GM12878 (cell line): Measurements from ENCODE around the gene ACCSL. TPM values are rescaled to one million over a fixed set of nuclear protein-coding genes. Genes with fewer than 3 reads are reported as not detected.

Experiments used
- ATAC-seq: fragments of 200-7000 bp; cut with Tn5 transposase; 3 replicates; pipeline ENCODE4 v1.9.1; 2020; ENCODE audit warnings: mild to moderate bottlenecking, moderate library complexity
- BruUV-seq: library from RNA; stranded (reverse); fragments of 400-500 nt; replicated peaks from 2 replicates; lab custom pipeline; 2021; lab: Mats Ljungman, UMichigan
- CTCF ChIA-PET: fragments of 300-600 bp; sonication (Branson Sonifier 250); formaldehyde crosslinking; extraction: SDS; loops from one replicate; lab custom pipeline; 2021; ENCODE audit warnings: inconsistent platforms; lab: Yijun Ruan, JAX
- POLR2A ChIA-PET: fragments of 350-600 bp; formaldehyde crosslinking; extraction: SDS; loops from one replicate; lab custom pipeline; 2021; ENCODE audit warnings: inconsistent platforms; lab: Charles Lee
- RAD21 ChIA-PET: fragments of 300-600 bp; sonication (Branson Sonifier 250); formaldehyde crosslinking; loops from one replicate; lab custom pipeline; 2023; ENCODE audit warnings: antibody characterized with exemption; ENCODE audit not compliant: unreplicated experiment; lab: Charles Lee
- SMC1A ChIA-PET: fragments of 300-600 bp; sonication (Branson Sonifier 250); formaldehyde crosslinking; loops from one replicate; lab custom pipeline; 2023; ENCODE audit not compliant: unreplicated experiment, uncharacterized antibody; lab: Charles Lee
- DNase-seq: peaks from one replicate; pipeline ENCODE4 v3.0.0-alpha.2; 2011; ENCODE audit warnings: low read depth, low spot score
- FAIRE-seq: peaks from 3 replicates; lab custom pipeline; 2011; peaks lifted over from hg19 to GRCh38; lab: Jason Lieb, UNC
- H2AFZ ChIP-seq: 2 replicates; pipeline ENCODE4 v1.6.0; 2011; ENCODE audit warnings: low read depth, low read length, control low read depth; ENCODE audit not compliant: control insufficient read depth
- H3K27ac ChIP-seq: 2 replicates; pipeline ENCODE4 v1.5.1; 2011; ENCODE audit warnings: control low read depth; ENCODE audit not compliant: control insufficient read depth, insufficient read depth
- H3K27me3 ChIP-seq, 2 experiments: replicated peaks in 1 of 2; 2 replicates each; pipeline versions ENCODE4 v1.6.0 to v1.6.1; 2011; ENCODE audit warnings: low read length in 1 of 2; ENCODE audit not compliant: control insufficient read depth in 2 of 2, insufficient read depth in 2 of 2
- H3K36me3 ChIP-seq, 2 experiments: 2 replicates each; pipeline ENCODE4 v1.5.1; 2011; ENCODE audit warnings: low read length in 1 of 2; ENCODE audit not compliant: control insufficient read depth in 2 of 2, insufficient read depth in 2 of 2
- H3K4me1 ChIP-seq: 2 replicates; pipeline ENCODE4 v1.6.1; 2011; ENCODE audit warnings: mild to moderate bottlenecking, low read length, moderate library complexity, mixed read lengths; ENCODE audit not compliant: control insufficient read depth, insufficient read depth
- H3K4me2 ChIP-seq: 2 replicates; pipeline ENCODE4 v1.6.0; 2011; ENCODE audit warnings: control low read depth; ENCODE audit not compliant: control insufficient read depth, insufficient read depth
- H3K4me3 ChIP-seq: fragments of 200-600 bp; sonication (generic); 2 replicates; pipeline ENCODE4 v1.5.1; 2016
- H3K79me2 ChIP-seq: 2 replicates; pipeline ENCODE4 v1.6.0; 2011; ENCODE audit warnings: low read length; ENCODE audit not compliant: control insufficient read depth, insufficient read depth
- H3K9ac ChIP-seq: 2 replicates; pipeline ENCODE4 v1.8.0; 2011; ENCODE audit warnings: low read length, control low read depth, mixed read lengths; ENCODE audit not compliant: control insufficient read depth, insufficient read depth
- H3K9me3 ChIP-seq: replicated peaks from 3 replicates; pipeline ENCODE4 v1.5.1; 2011; ENCODE audit warnings: mild to moderate bottlenecking, low read length; ENCODE audit not compliant: control insufficient read depth, insufficient read depth
- H4K20me1 ChIP-seq: 2 replicates; pipeline ENCODE4 v1.6.0; 2011; ENCODE audit not compliant: control insufficient read depth, insufficient read depth
- CREM ChIP-seq: IDR thresholded peaks from 2 replicates; pipeline ENCODE4 v1.6.1; 2014; ENCODE audit warnings: antibody characterized with exemption, low read depth
- FOXM1 ChIP-seq: IDR thresholded peaks from 2 replicates; pipeline ENCODE4 v1.6.1; 2012; ENCODE audit warnings: low read depth, mild to moderate bottlenecking, inconsistent platforms, low read length, moderate library complexity
- KDM1A ChIP-seq: fragments of 200-600 bp; sonication (generic); IDR thresholded peaks from 2 replicates; pipeline ENCODE4 v1.6.1; 2016; ENCODE audit warnings: borderline replicate concordance
- MYC ChIP-seq: IDR thresholded peaks from 2 replicates; pipeline ENCODE4 v1.6.1; 2011; ENCODE audit warnings: mild to moderate bottlenecking, low read length, moderate library complexity, inconsistent platforms; ENCODE audit not compliant: insufficient read depth, insufficient replicate concordance, insufficient read length, severe bottlenecking
- NKRF ChIP-seq: fragments of 450-650 bp; conservative IDR thresholded peaks from 2 replicates; pipeline ENCODE4 v1.6.1; 2017; ENCODE audit warnings: mild to moderate bottlenecking, moderate library complexity
- NR2C2 ChIP-seq: IDR thresholded peaks from 2 replicates; pipeline ENCODE4 v1.6.1; 2011; ENCODE audit warnings: borderline replicate concordance, low read depth; ENCODE audit not compliant: control insufficient read depth, insufficient read length
- RCOR1 ChIP-seq: conservative IDR thresholded peaks from 2 replicates; pipeline ENCODE4 v1.6.1; 2012; ENCODE audit warnings: low read depth, low read length, improper control_type of control experiment
- STAT1 ChIP-seq: fragments of 450-650 bp; conservative IDR thresholded peaks from 2 replicates; pipeline ENCODE4 v1.6.1; 2014; ENCODE audit warnings: antibody characterized with exemption, mild to moderate bottlenecking
- in situ Hi-C: fragments of 300-500 bp; cut with MboI; formaldehyde crosslinking; loops from 9 replicates; pipeline ENCODE4 v1.14.3; 2018; ENCODE audit warnings: mixed read lengths
- intact Hi-C: fragments of 100-400 bp; cut with micrococcal nuclease; formaldehyde crosslinking; loops from one replicate; pipeline ENCODE4 v1.14.2; 2022; ENCODE audit not compliant: unreplicated experiment
- polyA plus RNA-seq, 11 experiments: library from polyadenylated mRNA; depleted of rRNA in 4 of 11; unstranded in 6 of 11; stranded (reverse) in 5 of 11; fragments of >200 nt; fragmentation: Nextera tagmentation in 4 of 11; fragmentation: Illumina TruSeq in 1 of 11; extraction: Ambion mirVana in 4 of 11; extraction: Trizol in 1 of 11; gene quantifications; 1 replicate in 1 of 11; 2 replicates in 10 of 11; pipeline versions ENCODE4 v1.2.1 to v1.2.3, GENCODE V29; 2011 to 2016; ENCODE audit warnings: inconsistent platforms in 2 of 11, missing spikeins in 2 of 11, low read depth in 1 of 11
- total RNA-seq, 4 experiments: library from RNA; depleted of rRNA in 3 of 4; stranded (reverse); fragments of >200 nt in 3 of 4; fragmentation: Illumina TruSeq in 1 of 4; extraction: Trizol in 1 of 4; gene quantifications; 2 replicates each; pipeline versions ENCODE4 v1.2.1 to v1.2.3, GENCODE V29; 2013 to 2021
- TF ChIP-seq, protein P1 (sequence below): fragments of 450-650 bp; formaldehyde crosslinking; IDR thresholded peaks from 2 replicates; pipeline ENCODE4 v1.4.0; 2022; ENCODE audit warnings: mild to moderate bottlenecking, moderate library complexity
- TF ChIP-seq, protein P2 (sequence below): IDR thresholded peaks from 2 replicates; pipeline ENCODE4 v1.6.1; 2011; ENCODE audit warnings: borderline replicate concordance, low read depth, mild to moderate bottlenecking, moderate library complexity, mixed read lengths, low read length; ENCODE audit not compliant: insufficient read depth; ENCODE audit errors: extremely low read length
- TF ChIP-seq, protein P3 (sequence below): IDR thresholded peaks from 2 replicates; pipeline ENCODE4 v1.6.1; 2011; ENCODE audit warnings: low read depth, low read length, improper control_type of control experiment, borderline replicate concordance

Gene ACCSL
- total and polyA plus RNA-seq, 10 of the 15 experiments (the other 5 are each of a cell fraction or from before 2014, with no cell fraction given) = 0.15 TPM; not detected in 9

GRCh38 chr11:44024977-44025376 is 22.8 kb upstream of the ACCSL start (continued):
- TF ChIP-seq, protein P1, sequence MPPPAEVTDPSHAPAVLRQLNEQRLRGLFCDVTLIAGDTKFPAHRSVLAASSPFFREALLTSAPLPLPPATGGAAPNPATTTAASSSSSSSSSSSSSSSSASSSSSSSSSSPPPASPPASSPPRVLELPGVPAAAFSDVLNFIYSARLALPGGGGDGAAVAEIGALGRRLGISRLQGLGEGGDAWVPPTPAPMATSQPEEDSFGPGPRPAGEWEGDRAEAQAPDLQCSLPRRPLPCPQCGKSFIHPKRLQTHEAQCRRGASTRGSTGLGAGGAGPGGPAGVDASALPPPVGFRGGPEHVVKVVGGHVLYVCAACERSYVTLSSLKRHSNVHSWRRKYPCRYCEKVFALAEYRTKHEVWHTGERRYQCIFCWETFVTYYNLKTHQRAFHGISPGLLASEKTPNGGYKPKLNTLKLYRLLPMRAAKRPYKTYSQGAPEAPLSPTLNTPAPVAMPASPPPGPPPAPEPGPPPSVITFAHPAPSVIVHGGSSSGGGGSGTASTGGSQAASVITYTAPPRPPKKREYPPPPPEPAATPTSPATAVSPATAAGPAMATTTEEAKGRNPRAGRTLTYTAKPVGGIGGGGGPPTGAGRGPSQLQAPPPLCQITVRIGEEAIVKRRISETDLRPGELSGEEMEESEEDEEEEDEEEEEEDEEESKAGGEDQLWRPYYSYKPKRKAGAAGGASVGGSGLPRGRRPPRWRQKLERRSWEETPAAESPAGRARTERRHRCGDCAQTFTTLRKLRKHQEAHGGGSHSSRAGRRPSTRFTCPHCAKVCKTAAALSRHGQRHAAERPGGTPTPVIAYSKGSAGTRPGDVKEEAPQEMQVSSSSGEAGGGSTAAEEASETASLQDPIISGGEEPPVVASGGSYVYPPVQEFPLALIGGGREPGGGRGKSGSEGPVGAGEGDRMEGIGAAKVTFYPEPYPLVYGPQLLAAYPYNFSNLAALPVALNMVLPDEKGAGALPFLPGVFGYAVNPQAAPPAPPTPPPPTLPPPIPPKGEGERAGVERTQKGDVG (CRISPR knock-in tag) = no peak
- TF ChIP-seq NR2C2 (no peak), STAT1 (no peak)
- TF ChIP-seq, protein P2, sequence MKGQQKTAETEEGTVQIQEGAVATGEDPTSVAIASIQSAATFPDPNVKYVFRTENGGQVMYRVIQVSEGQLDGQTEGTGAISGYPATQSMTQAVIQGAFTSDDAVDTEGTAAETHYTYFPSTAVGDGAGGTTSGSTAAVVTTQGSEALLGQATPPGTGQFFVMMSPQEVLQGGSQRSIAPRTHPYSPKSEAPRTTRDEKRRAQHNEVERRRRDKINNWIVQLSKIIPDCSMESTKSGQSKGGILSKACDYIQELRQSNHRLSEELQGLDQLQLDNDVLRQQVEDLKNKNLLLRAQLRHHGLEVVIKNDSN = no peak

- BruUV-seq = no TSS peak
- no peaks in the 10 kb centered on the region for H3K36me3 ChIP-seq
- ATAC-seq = no peak
- peaks cover 2% of the 10 kb centered on the region; the same call in 2 of the 3 replicates for H3K9me3 ChIP-seq
- no peak overlapping the region for H3K4me3 ChIP-seq
- ChIA-PET CTCF (no interaction called here), POLR2A (no interaction called here), SMC1A (no interaction called here), RAD21 (no interaction called here)
- H3K27me3 ChIP-seq = no peaks in the 10 kb centered on the region
- H3K9ac ChIP-seq = no peak overlapping the region
- H2AFZ ChIP-seq = no peak overlapping the region
- FAIRE-seq = no peak
- intact Hi-C loops (no loop called here), in situ Hi-C loops (no loop called here)
- no peak overlapping the region for H3K4me2 ChIP-seq
- no peaks in the 10 kb centered on the region for H4K20me1 ChIP-seq
- DNase-seq = no peak
- no peak overlapping the region for H3K27ac ChIP-seq
- H3K79me2 ChIP-seq = no peaks in the 10 kb centered on the region
- no peaks in the 10 kb centered on the region for H3K4me1 ChIP-seq
- no peak for TF ChIP-seq MYC
- no peak for TF ChIP-seq CREM
- no peak for TF ChIP-seq KDM1A
- TF ChIP-seq RCOR1 = no peak
- no peak for TF ChIP-seq NKRF
- no peak for TF ChIP-seq FOXM1
- TF ChIP-seq, protein P3, sequence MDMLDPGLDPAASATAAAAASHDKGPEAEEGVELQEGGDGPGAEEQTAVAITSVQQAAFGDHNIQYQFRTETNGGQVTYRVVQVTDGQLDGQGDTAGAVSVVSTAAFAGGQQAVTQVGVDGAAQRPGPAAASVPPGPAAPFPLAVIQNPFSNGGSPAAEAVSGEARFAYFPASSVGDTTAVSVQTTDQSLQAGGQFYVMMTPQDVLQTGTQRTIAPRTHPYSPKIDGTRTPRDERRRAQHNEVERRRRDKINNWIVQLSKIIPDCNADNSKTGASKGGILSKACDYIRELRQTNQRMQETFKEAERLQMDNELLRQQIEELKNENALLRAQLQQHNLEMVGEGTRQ = no peak
These were observed 22.1 kb upstream of the ACCSL start for GRCh38 chr11:44025727-44026126.
